HepG2 (cell line): ENCODE results near the gene ULK4. TPM values are rescaled to one million over a fixed set of nuclear protein-coding genes. Genes with fewer than 3 reads are reported as not detected.

ENCODE experiments used
- ATF2 ChIP-seq: sonication (generic); formaldehyde crosslinking; IDR thresholded peaks from 2 replicates; pipeline ENCODE4 v1.4.0; 2020; ENCODE audit warnings: missing genetic modification reagents
- BCL3 ChIP-seq: sonication (generic); formaldehyde crosslinking; IDR thresholded peaks from 2 replicates; pipeline ENCODE4 v1.5.1; 2020; ENCODE audit warnings: mild to moderate bottlenecking, missing genetic modification reagents, moderate library complexity
- CEBPB ChIP-seq: IDR thresholded peaks from 2 replicates; pipeline ENCODE4 v1.6.1; 2011; ENCODE audit warnings: low read depth, low read length, improper control_type of control experiment, borderline replicate concordance
- CENPBD1 ChIP-seq: sonication (generic); formaldehyde crosslinking; IDR thresholded peaks from 2 replicates; pipeline ENCODE4 v1.8.0; 2022; ENCODE audit warnings: missing genetic modification reagents, low read depth, mild to moderate bottlenecking, borderline replicate concordance
- HNRNPH1 ChIP-seq: fragments of 200-400 bp; formaldehyde crosslinking; optimal IDR thresholded peaks from 2 replicates; pipeline ENCODE3; 2017; ENCODE audit warnings: mild to moderate bottlenecking, low read depth, low read length
- HNRNPLL ChIP-seq: fragments of 200-400 bp; formaldehyde crosslinking; IDR thresholded peaks from 2 replicates; pipeline ENCODE4 v1.6.1; 2017; ENCODE audit warnings: mild to moderate bottlenecking, low read depth, low read length; ENCODE audit not compliant: poor library complexity, severe bottlenecking
- SALL1 ChIP-seq: sonication (generic); formaldehyde crosslinking; IDR thresholded peaks from 2 replicates; pipeline ENCODE4 v1.8.0; 2022; ENCODE audit warnings: mild to moderate bottlenecking, missing genetic modification reagents
- SCMH1 ChIP-seq: sonication (generic); formaldehyde crosslinking; IDR thresholded peaks from 2 replicates; pipeline ENCODE4 v1.9.0; 2021; ENCODE audit warnings: missing genetic modification reagents, mild to moderate bottlenecking, borderline replicate concordance
- TBX2 ChIP-seq: sonication (generic); formaldehyde crosslinking; IDR thresholded peaks from 2 replicates; pipeline ENCODE4 v1.5.0; 2020; ENCODE audit warnings: missing genetic modification reagents, mild to moderate bottlenecking, borderline replicate concordance
- ZBTB21 ChIP-seq: sonication (generic); formaldehyde crosslinking; IDR thresholded peaks from 2 replicates; pipeline ENCODE4 v1.4.0; 2020; ENCODE audit warnings: missing genetic modification reagents
- ZNF337 ChIP-seq: sonication (generic); formaldehyde crosslinking; IDR thresholded peaks from 2 replicates; pipeline ENCODE4 v1.5.1; 2020; ENCODE audit warnings: missing genetic modification reagents, low read depth, mild to moderate bottlenecking, borderline replicate concordance
- ZNF431 ChIP-seq: sonication (generic); formaldehyde crosslinking; IDR thresholded peaks from 2 replicates; pipeline ENCODE4 v1.9.0; 2022; ENCODE audit warnings: missing genetic modification reagents, low read depth, mild to moderate bottlenecking, borderline replicate concordance
- ZZZ3 ChIP-seq: sonication (generic); formaldehyde crosslinking; IDR thresholded peaks from 2 replicates; pipeline ENCODE4 v1.4.0; 2020; ENCODE audit warnings: missing genetic modification reagents, mild to moderate bottlenecking, borderline replicate concordance
- polyA plus RNA-seq, 8 experiments: library from polyadenylated mRNA; depleted of rRNA in 3 of 8; stranded (reverse) in 7 of 8; unstranded in 1 of 8; fragments of >200 nt; fragmentation: Illumina TruSeq in 4 of 8; extraction: Trizol in 4 of 8; gene quantifications; 2 replicates each; pipeline versions ENCODE4 v1.2.1 to v1.2.3, GENCODE V29; 2011 to 2016; ENCODE audit warnings: low read depth in 4 of 8, missing spikeins in 1 of 8, mixed read lengths in 1 of 8; ENCODE audit not compliant: insufficient read depth in 1 of 8
- total RNA-seq, 5 experiments: library from RNA; depleted of rRNA; stranded (reverse); fragments of >200 nt; fragmentation: Illumina TruSeq; extraction: Trizol; gene quantifications; 2 replicates each; pipeline ENCODE4 v1.2.3, GENCODE V29; 2016; ENCODE audit warnings: low read depth in 1 of 5
- TF ChIP-seq, protein P1 (sequence below): sonication (generic); formaldehyde crosslinking; IDR thresholded peaks from 2 replicates; pipeline ENCODE4 v1.4.0; 2020; ENCODE audit warnings: missing genetic modification reagents, mild to moderate bottlenecking, borderline replicate concordance
- TF ChIP-seq, protein P2 (sequence below): sonication (generic); formaldehyde crosslinking; IDR thresholded peaks from 2 replicates; pipeline ENCODE4 v1.9.0; 2021; ENCODE audit warnings: missing genetic modification reagents, borderline replicate concordance
- TF ChIP-seq, protein P3 (sequence below): sonication (generic); formaldehyde crosslinking; conservative IDR thresholded peaks from 2 replicates; pipeline ENCODE4 v1.4.0; 2020; ENCODE audit warnings: missing genetic modification reagents

Gene ULK4
- total and polyA plus RNA-seq, 2 of the 13 experiments (the other 11 are each of a cell fraction or from before 2014, with no cell fraction given) = 6.7 to 11.8 TPM

- TF ChIP-seq ZBTB21 (peak; percentile 45; the same call in 1 of the 2 replicates), BCL3 (CRISPR knock-in tag) (peak; percentile 94), ZNF337 (CRISPR knock-in tag) (no peak), ZZZ3 (CRISPR knock-in tag) (peak; percentile 88; the same call in 1 of the 2 replicates), HNRNPLL (peak; percentile 96), SCMH1 (CRISPR knock-in tag) (no peak), ZNF431 (no peak; the same call in 1 of the 2 replicates), CENPBD1 (CRISPR knock-in tag) (no peak), TBX2 (peak; percentile 92), SALL1 (peak; percentile 96), ATF2 (CRISPR knock-in tag) (peak; percentile 87), HNRNPH1 (peak; percentile 44), CEBPB (no peak)
- TF ChIP-seq, protein P1, sequence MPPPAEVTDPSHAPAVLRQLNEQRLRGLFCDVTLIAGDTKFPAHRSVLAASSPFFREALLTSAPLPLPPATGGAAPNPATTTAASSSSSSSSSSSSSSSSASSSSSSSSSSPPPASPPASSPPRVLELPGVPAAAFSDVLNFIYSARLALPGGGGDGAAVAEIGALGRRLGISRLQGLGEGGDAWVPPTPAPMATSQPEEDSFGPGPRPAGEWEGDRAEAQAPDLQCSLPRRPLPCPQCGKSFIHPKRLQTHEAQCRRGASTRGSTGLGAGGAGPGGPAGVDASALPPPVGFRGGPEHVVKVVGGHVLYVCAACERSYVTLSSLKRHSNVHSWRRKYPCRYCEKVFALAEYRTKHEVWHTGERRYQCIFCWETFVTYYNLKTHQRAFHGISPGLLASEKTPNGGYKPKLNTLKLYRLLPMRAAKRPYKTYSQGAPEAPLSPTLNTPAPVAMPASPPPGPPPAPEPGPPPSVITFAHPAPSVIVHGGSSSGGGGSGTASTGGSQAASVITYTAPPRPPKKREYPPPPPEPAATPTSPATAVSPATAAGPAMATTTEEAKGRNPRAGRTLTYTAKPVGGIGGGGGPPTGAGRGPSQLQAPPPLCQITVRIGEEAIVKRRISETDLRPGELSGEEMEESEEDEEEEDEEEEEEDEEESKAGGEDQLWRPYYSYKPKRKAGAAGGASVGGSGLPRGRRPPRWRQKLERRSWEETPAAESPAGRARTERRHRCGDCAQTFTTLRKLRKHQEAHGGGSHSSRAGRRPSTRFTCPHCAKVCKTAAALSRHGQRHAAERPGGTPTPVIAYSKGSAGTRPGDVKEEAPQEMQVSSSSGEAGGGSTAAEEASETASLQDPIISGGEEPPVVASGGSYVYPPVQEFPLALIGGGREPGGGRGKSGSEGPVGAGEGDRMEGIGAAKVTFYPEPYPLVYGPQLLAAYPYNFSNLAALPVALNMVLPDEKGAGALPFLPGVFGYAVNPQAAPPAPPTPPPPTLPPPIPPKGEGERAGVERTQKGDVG (CRISPR knock-in tag) = no peak
- TF ChIP-seq, protein P2, sequence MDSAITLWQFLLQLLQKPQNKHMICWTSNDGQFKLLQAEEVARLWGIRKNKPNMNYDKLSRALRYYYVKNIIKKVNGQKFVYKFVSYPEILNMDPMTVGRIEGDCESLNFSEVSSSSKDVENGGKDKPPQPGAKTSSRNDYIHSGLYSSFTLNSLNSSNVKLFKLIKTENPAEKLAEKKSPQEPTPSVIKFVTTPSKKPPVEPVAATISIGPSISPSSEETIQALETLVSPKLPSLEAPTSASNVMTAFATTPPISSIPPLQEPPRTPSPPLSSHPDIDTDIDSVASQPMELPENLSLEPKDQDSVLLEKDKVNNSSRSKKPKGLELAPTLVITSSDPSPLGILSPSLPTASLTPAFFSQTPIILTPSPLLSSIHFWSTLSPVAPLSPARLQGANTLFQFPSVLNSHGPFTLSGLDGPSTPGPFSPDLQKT = no peak
- TF ChIP-seq, protein P3, sequence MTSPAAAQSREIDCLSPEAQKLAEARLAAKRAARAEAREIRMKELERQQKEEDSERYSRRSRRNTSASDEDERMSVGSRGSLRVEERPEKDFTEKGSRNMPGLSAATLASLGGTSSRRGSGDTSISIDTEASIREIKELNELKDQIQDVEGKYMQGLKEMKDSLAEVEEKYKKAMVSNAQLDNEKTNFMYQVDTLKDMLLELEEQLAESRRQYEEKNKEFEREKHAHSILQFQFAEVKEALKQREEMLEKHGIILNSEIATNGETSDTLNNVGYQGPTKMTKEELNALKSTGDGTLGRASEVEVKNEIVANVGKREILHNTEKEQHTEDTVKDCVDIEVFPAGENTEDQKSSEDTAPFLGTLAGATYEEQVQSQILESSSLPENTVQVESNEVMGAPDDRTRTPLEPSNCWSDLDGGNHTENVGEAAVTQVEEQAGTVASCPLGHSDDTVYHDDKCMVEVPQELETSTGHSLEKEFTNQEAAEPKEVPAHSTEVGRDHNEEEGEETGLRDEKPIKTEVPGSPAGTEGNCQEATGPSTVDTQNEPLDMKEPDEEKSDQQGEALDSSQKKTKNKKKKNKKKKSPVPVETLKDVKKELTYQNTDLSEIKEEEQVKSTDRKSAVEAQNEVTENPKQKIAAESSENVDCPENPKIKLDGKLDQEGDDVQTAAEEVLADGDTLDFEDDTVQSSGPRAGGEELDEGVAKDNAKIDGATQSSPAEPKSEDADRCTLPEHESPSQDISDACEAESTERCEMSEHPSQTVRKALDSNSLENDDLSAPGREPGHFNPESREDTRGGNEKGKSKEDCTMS (CRISPR knock-in tag) = no peak; the same call in 1 of the 2 replicates
These were observed 762.7 kb downstream of the ULK4 start, which contains the start of gene CTNNB1 (continued) for GRCh38 chr3:41198950-41199865.
